NCI-H2227 treated with DMSO at 0.1 percent for 48 hours (cell line): ENCODE data around the gene RALGAPA1.
"Not testable (repeated sequence)": the region's sequence is repeated elsewhere in the genome, so short reads cannot be mapped to it uniquely, and the experiment has no call there.

ENCODE experiments used
- DNase-seq: peaks from one replicate; lab custom pipeline; 2025; lab: John Stamatoyannopoulos, UW

The RALGAPA1 gene

GRCh38 chr14:35808638-35809563 lies at the start of gene RALGAPA1:
TSS of gene RALGAPA1 (minus strand) at chr14:35809295. CDS start at chr14:35808835, 460 bp downstream.
- peak; percentile 92 for DNase-seq

- no peak for DNase-seq
Observed at GRCh38 chr14:35858521-35859209, 49.6 kb upstream of the RALGAPA1 start.

GRCh38 chr14:35855876-35856481 lies 46.9 kb upstream of the RALGAPA1 start:
- no peak for DNase-seq

- no peak for DNase-seq
Observed at GRCh38 chr14:35854696-35855270, 45.7 kb upstream of the RALGAPA1 start.

- DNase-seq: no peak
Observed at GRCh38 chr14:35853225-35853624, 44.1 kb upstream of the RALGAPA1 start.

GRCh38 chr14:35851823-35852222 lies 42.7 kb upstream of the RALGAPA1 start:
- DNase-seq: no peak

GRCh38 chr14:35849122-35849521 lies 40.0 kb upstream of the RALGAPA1 start:
- no peak for DNase-seq

GRCh38 chr14:35847636-35848035 lies 38.5 kb upstream of the RALGAPA1 start:
- no peak for DNase-seq

GRCh38 chr14:35844494-35844893 lies 35.4 kb upstream of the RALGAPA1 start:
- no peak for DNase-seq

GRCh38 chr14:35842245-35842644 lies 33.1 kb upstream of the RALGAPA1 start:
- not testable (repeated sequence) for DNase-seq

- DNase-seq: not testable (repeated sequence)
Observed at GRCh38 chr14:35841704-35842103, 32.6 kb upstream of the RALGAPA1 start.

- no peak for DNase-seq
Observed at GRCh38 chr14:35835208-35835982, 26.3 kb upstream of the RALGAPA1 start.

GRCh38 chr14:35829449-35829848 lies 20.4 kb upstream of the RALGAPA1 start:
- DNase-seq: no peak

GRCh38 chr14:35827678-35828472 lies 18.8 kb upstream of the RALGAPA1 start:
- DNase-seq: no peak

- DNase-seq: no peak
Observed at GRCh38 chr14:35826952-35827416, 17.9 kb upstream of the RALGAPA1 start.

GRCh38 chr14:35826218-35826951 lies 17.3 kb upstream of the RALGAPA1 start, which contains the start of gene BRMS1L:
TSS of gene BRMS1L (plus strand) at chr14:35826338. CDS start at chr14:35826517, 179 bp downstream.
- peak; percentile 97 for DNase-seq

GRCh38 chr14:35825968-35826217 lies 16.8 kb upstream of the RALGAPA1 start:
- no peak for DNase-seq

GRCh38 chr14:35824446-35825165 lies 15.5 kb upstream of the RALGAPA1 start:
- DNase-seq: not testable (repeated sequence)

GRCh38 chr14:35822501-35822900 lies 13.4 kb upstream of the RALGAPA1 start:
- DNase-seq: no peak
